PC-3 (cell line): ENCODE measurements around the gene ABCA2. TPM values are rescaled to one million over a fixed set of nuclear protein-coding genes. Genes with fewer than 3 reads are reported as not detected.
A peak's percentile ranks its signal among the peaks of the same experiment; 100 is the strongest.

Experiments
- ATAC-seq: fragments of 200-7000 bp; cut with Tn5 transposase; 2 replicates; pipeline ENCODE4 v1.9.1; 2020; ENCODE audit warnings: mild to moderate bottlenecking, moderate library complexity
- BruUV-seq: library from RNA; stranded (reverse); fragments of 400-500 nt; replicated peaks from 2 replicates; lab custom pipeline; 2021; lab: Mats Ljungman, UMichigan
- CTCF ChIA-PET: fragments of 300-600 bp; sonication (Branson Sonifier 250); formaldehyde crosslinking; loops from one replicate; lab custom pipeline; 2022; ENCODE audit warnings: antibody characterized with exemption; lab: Charles Lee
- POLR2A ChIA-PET: fragments of 300-600 bp; sonication (Branson Sonifier 250); formaldehyde crosslinking; loops from one replicate; lab custom pipeline; 2022; ENCODE audit warnings: antibody characterized with exemption; ENCODE audit not compliant: unreplicated experiment; lab: Charles Lee
- DNase-seq: peaks from one replicate; pipeline ENCODE4 v3.0.0-alpha.2; 2015
- H2AFZ ChIP-seq: fragments of 300-600 bp; sonication (generic); 2 replicates; pipeline ENCODE4 v1.6.0; 2016; ENCODE audit warnings: antibody characterized with exemption, low read length
- H3F3A ChIP-seq: fragments of 300-600 bp; sonication (generic); one replicate; pipeline ENCODE4 v1.6.0; 2017; ENCODE audit warnings: antibody characterized with exemption, low read length, control low read depth, mild to moderate bottlenecking; ENCODE audit not compliant: unreplicated experiment
- H3K27ac ChIP-seq: fragments of 300-600 bp; sonication (generic); 2 replicates; pipeline ENCODE4 v1.5.1; 2016; ENCODE audit warnings: mild to moderate bottlenecking, low read length
- H3K27me3 ChIP-seq: fragments of 300-600 bp; sonication (generic); 2 replicates; pipeline ENCODE4 v1.6.1; 2016; ENCODE audit warnings: low read length, mixed read lengths
- H3K36me3 ChIP-seq: fragments of 300-600 bp; sonication (generic); 2 replicates; pipeline ENCODE4 v1.6.1; 2016; ENCODE audit warnings: low read depth, mixed run types, low read length, mixed read lengths
- H3K4me1 ChIP-seq: fragments of 300-600 bp; sonication (generic); 2 replicates; pipeline ENCODE4 v1.5.1; 2016; ENCODE audit warnings: low read length; ENCODE audit not compliant: insufficient read depth
- H3K4me2 ChIP-seq: fragments of 300-600 bp; sonication (generic); 2 replicates; pipeline ENCODE4 v1.6.0; 2016; ENCODE audit warnings: low read length
- H3K4me3 ChIP-seq: fragments of 300-600 bp; sonication (generic); 2 replicates; pipeline ENCODE4 v1.5.1; 2016; ENCODE audit warnings: mild to moderate bottlenecking, low read length, mixed read lengths
- H3K79me2 ChIP-seq: fragments of 300-600 bp; sonication (generic); 2 replicates; pipeline ENCODE4 v1.6.1; 2017; ENCODE audit warnings: low read length, mixed read lengths
- H3K9ac ChIP-seq: fragments of 300-600 bp; sonication (generic); 2 replicates; pipeline ENCODE4 v1.6.0; 2016; ENCODE audit warnings: mild to moderate bottlenecking, low read length
- H3K9me2 ChIP-seq: fragments of 300-600 bp; sonication (generic); replicated peaks from 2 replicates; pipeline ENCODE4 v1.6.1; 2016; ENCODE audit warnings: mixed run types, low read length, mixed read lengths
- H3K9me3 ChIP-seq: fragments of 300-600 bp; sonication (generic); 2 replicates; pipeline ENCODE4 v1.6.1; 2016; ENCODE audit warnings: low read length, mixed read lengths
- H4K20me1 ChIP-seq: fragments of 300-600 bp; sonication (generic); 2 replicates; pipeline ENCODE4 v1.6.1; 2016; ENCODE audit warnings: low read length, mixed read lengths
- CTCF ChIP-seq: fragments of 300-600 bp; sonication (generic); conservative IDR thresholded peaks from 2 replicates; pipeline ENCODE4 v1.5.1; 2017; ENCODE audit warnings: antibody characterized with exemption, low read depth, mild to moderate bottlenecking, low read length
- EZH2 ChIP-seq: fragments of 300-600 bp; sonication (generic); IDR thresholded peaks from one replicate; pipeline ENCODE4 v1.6.1; 2017; ENCODE audit warnings: antibody characterized with exemption, mild to moderate bottlenecking, low read length; ENCODE audit not compliant: unreplicated experiment
- EZH2phosphoT487 ChIP-seq: fragments of 300-600 bp; sonication (generic); IDR thresholded peaks from 2 replicates; pipeline ENCODE4 v1.6.1; 2018; ENCODE audit warnings: mild to moderate bottlenecking, antibody characterized with exemption, low read length, borderline replicate concordance
- intact Hi-C: fragments of 100-400 bp; cut with micrococcal nuclease; formaldehyde crosslinking; loops from 2 replicates; pipeline ENCODE4 v1.9.0; 2023
- total RNA-seq: library from RNA; depleted of rRNA; stranded (reverse); fragments of >200 nt; gene quantifications from 2 replicates; pipeline ENCODE4 v1.2.3, GENCODE V29; 2014

Gene ABCA2
- total RNA-seq, 1 experiment from 2014 or later: 31.5 TPM

- Histone ChIP-seq H4K20me1 (peaks cover 6% of the 10 kb centered on the region; the same call in 1 of the 2 replicates), H3F3A (no peaks in the 10 kb centered on the region), H3K4me3 (no peak overlapping the region), H3K79me2 (peaks cover 16% of the 10 kb centered on the region), H3K9me2 (no peaks in the 10 kb centered on the region), H3K36me3 (no peaks in the 10 kb centered on the region), H3K27ac (no peak overlapping the region), H2AFZ (no peak overlapping the region), H3K27me3 (no peaks in the 10 kb centered on the region), H3K9me3 (no peaks in the 10 kb centered on the region), H3K9ac (no peak overlapping the region), H3K4me2 (no peak overlapping the region), H3K4me1 (peaks cover 8% of the 10 kb centered on the region; the same call in 1 of the 2 replicates)
- ATAC-seq: no peak
- no TSS peak for BruUV-seq
- CTCF ChIA-PET: no interaction called here
- intact Hi-C loops: no loop called here
- TF ChIP-seq EZH2phosphoT487 (no peak), EZH2 (no peak), CTCF (no peak)
- POLR2A ChIA-PET: no interaction called here
- no peak for DNase-seq
Observed at GRCh38 chr9:137073992-137074399, 46.0 kb upstream of the ABCA2 start.

DNA sequence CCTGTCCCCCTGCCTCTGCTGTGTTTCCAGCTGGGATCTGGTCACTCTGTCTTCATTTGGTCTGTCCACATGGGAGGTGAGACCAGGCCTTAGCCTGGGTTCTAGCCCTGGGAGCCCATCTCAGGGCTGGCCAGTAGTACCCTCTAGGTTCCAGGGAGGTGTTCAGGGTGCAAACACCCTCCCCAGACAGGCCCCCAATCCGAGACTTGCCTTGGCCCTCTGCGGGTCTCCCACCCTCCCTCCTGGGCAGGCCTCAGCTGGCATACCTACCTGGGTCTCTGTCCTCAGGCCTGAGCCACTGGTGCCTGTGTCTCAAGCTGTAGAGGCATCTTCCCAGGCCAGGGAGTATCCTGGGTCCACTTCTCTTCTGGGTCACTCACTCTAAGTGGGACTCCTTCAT, 43.2 kb upstream of the ABCA2 start:
- ChIA-PET CTCF (interaction anchor here (0.6 to 0.7 kb wide), 2 partner anchors 12 to 165 kb away, joined by 3 to 8 read pairs; no protein-coding TSS in a partner anchor), POLR2A (no interaction called here)
- no TSS peak for BruUV-seq
- Histone ChIP-seq H3K36me3 (no peaks in the 10 kb centered on the region), H3K27ac (no peak overlapping the region), H3K79me2 (peaks cover 30% of the 10 kb centered on the region), H3K9me3 (no peaks in the 10 kb centered on the region), H3K4me2 (peak overlapping the region; percentile 80), H3K9ac (no peak overlapping the region; the same call in 1 of the 2 replicates), H3K4me1 (peaks cover 20% of the 10 kb centered on the region), H4K20me1 (peaks cover 13% of the 10 kb centered on the region; the same call in 1 of the 2 replicates), H3F3A (peaks cover 2% of the 10 kb centered on the region), H3K27me3 (no peaks in the 10 kb centered on the region), H3K9me2 (no peaks in the 10 kb centered on the region), H2AFZ (0 out of 2 replicates have a peak overlapping the region, but pooled peaks have one; percentile 69), H3K4me3 (peak overlapping the region; percentile 84; the same call in 1 of the 2 replicates)
- ATAC-seq: no peak
- DNase-seq: no peak
- intact Hi-C loops: no loop called here
- TF ChIP-seq EZH2 (no peak), EZH2phosphoT487 (no peak), CTCF (no peak)

GRCh38 chr9:137070906-137071275, 42.9 kb upstream of the ABCA2 start:
- no peaks in the 10 kb centered on the region for H3K9me2 ChIP-seq
- peak overlapping the region; percentile 69 for H2AFZ ChIP-seq
- H3K9me3 ChIP-seq: no peaks in the 10 kb centered on the region
- no peaks in the 10 kb centered on the region for H3K27me3 ChIP-seq
- ATAC-seq (peak; percentile 21), DNase-seq (no peak)
- peaks cover 30% of the 10 kb centered on the region for H3K79me2 ChIP-seq
- H4K20me1 ChIP-seq: peaks cover 13% of the 10 kb centered on the region; the same call in 1 of the 2 replicates
- peak overlapping the region; percentile 84; the same call in 1 of the 2 replicates for H3K4me3 ChIP-seq
- H3K36me3 ChIP-seq: no peaks in the 10 kb centered on the region
- BruUV-seq: no TSS peak
- no peak overlapping the region for H3K27ac ChIP-seq
- intact Hi-C loops: loop anchor here (1.0 kb wide), 1 partner anchor 15 kb away; the partner anchor contains the start of gene MAN1B1
- no peak for TF ChIP-seq EZH2phosphoT487
- TF ChIP-seq CTCF: no peak
- TF ChIP-seq EZH2: no peak
- ChIA-PET POLR2A (no interaction called here), CTCF (interaction anchor here (0.5 to 1.2 kb wide), 6 partner anchors 12 to 520 kb away, joined by 3 to 12 read pairs (median 4); partner anchors contain the start of genes NPDC1 and ZMYND19)
- H3F3A ChIP-seq: peaks cover 2% of the 10 kb centered on the region
- peak overlapping the region; percentile 80 for H3K4me2 ChIP-seq
- H3K9ac ChIP-seq: peak overlapping the region; percentile 37
- H3K4me1 ChIP-seq: peaks cover 20% of the 10 kb centered on the region
